Eye (tissue), 1 donor: ENCODE measurements around the gene C13orf42.

Source experiments
- DNase-seq: peaks from one replicate; pipeline ENCODE4 v3.0.0-alpha.2; 2015

C13orf42 gene

DNA sequence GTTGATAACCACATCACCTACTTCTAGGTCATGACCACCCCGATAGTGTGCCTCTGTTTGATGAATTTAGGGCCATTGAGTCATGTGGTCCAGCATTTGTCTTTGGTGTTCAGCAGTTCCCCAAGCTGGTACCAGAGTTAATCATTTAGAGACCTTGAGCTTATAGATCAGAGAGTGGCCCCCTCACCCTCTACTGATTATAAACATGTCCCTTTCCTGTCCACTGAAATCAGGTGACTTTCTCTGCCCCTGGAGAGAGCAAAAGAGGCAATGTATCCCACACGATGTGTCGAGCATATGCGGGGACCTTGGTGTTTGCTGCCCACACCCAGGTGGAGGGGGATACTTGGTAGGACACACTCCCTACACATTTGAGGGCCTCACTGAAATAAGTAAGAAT is 46.3 kb downstream of the C13orf42 start:
- no peak for DNase-seq

DNA sequence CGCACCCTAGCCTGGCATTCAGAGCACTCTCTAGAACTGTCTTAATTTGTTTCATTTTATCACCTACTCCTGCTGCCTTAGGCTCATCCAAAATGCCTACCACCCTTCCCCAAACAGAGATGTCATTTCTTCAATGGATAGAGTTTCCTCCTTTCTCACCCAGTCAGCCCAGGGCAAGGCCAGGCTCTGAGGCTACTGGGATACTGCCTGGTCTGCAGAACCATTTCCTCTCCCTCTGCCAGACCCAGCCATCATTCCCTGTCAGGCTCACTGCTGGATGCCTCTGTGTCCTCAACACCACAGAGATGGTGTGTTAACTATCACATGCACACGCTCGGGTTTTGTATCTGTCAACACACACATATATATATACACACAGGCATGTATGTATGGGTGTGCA is 47.2 kb downstream of the C13orf42 start:
- no peak for DNase-seq

GRCh38 chr13:51058461-51059167 is 52.5 kb downstream of the C13orf42 start:
- no peak for DNase-seq

DNA sequence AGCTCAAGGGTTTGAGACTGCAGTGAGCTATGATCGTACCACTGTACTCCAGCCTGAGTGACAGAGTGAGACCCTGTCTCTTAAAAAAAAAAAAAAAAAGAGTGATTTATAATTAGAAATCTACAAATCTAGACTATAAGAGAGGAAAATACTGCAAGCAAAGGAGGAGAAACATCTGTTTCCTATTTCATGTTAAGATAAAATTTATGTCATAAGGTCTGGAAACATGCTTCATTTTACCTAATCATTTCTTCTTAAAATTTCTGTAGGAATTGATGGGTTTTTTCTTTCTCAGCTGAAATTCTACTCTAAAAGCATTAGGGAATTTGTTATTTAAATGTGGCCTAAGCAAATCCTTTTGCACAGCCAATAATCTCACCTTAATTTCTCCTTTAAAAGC is 53.2 kb downstream of the C13orf42 start:
- DNase-seq: no peak

GRCh38 chr13:51057001-51057400 is 54.1 kb downstream of the C13orf42 start:
- DNase-seq: no peak

DNA sequence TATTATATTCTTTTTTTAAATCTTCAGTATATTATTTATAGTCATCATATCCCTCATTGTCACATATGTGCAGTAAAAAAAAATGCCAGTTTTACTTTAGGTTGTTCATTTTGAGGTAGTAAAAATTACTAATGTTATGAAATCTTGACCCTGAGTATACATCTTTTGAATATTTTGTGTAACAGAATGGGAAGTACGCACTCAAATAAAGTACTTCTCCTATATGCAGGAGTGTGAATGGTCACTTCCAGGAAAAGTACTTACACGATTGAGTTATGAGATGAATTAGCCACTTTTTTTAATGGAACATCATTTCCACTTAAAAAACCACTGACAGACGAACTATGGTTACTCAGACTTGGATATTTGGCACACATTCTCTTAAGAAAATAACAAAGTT is 58.5 kb downstream of the C13orf42 start:
- no peak for DNase-seq

DNA sequence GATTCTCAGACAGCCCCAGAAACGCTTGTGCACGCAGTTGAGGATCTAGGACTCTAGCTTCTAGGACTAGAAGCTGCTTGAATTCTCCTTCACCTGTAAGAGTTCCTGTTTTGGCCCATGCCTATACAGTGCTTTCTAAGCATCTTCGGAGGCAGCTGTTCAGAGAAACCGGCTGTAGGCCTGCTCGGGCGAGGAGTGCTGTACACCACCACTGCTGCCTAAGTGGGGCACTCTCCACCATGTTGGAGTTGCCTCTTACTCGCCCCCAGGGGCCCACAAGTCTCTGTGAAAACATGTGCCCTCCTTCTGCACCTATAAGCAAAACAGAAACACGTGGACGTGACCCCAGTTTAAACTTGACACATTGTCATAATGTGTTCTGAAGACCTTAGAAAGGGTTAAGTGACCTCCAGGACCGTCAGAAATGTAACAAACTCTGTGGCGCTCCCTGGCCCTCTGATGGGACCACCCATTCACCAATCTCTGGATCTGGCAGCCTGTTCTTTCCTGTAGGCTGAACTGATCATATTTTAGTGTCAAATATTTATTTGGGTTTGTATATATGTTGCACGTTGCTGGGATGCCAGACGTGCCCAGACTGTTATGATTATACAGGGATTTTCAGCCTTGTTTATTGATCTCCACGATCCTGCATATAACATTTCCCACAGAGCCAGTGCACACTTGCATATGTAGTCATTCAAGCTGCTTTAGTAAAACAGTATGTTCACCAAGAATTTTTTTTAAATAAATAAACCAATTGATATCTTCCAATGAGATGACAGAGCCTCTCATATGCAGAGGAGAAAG is 60.8 kb downstream of the C13orf42 start:
- DNase-seq: peak; percentile 49

DNA sequence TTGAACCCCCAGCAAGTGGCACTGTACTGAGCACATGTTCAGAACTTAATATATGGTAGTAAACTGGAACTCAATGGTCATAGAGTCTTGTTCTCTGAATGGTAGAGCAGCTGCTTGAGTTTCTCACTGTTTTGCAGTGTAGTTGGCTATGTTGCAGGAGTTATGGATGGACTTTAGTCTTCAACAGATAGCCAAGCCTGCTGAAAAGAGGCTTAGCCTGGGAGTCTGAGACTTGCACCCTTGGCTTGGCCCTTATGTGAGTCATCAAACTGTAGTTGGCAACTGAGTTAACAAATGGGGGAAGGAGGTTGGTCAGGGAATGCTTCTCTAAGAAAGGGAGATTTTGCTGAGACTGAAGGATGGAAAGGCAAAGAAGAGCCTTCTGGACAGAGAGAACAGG is 62.5 kb downstream of the C13orf42 start:
- DNase-seq: no peak

GRCh38 chr13:51048166-51048461 is 63.0 kb downstream of the C13orf42 start:
- no peak for DNase-seq

GRCh38 chr13:51047434-51048165 is 63.5 kb downstream of the C13orf42 start:
- no peak for DNase-seq

GRCh38 chr13:51045451-51045850 is 65.6 kb downstream of the C13orf42 start:
- no peak for DNase-seq

- DNase-seq: no peak
Measured at GRCh38 chr13:51044023-51044665, 66.9 kb downstream of the C13orf42 start.

- no peak for DNase-seq
Measured at GRCh38 chr13:51043310-51043709, 67.8 kb downstream of the C13orf42 start.

- DNase-seq: no peak
Measured at GRCh38 chr13:51041710-51042109, 69.4 kb downstream of the C13orf42 start.

DNA sequence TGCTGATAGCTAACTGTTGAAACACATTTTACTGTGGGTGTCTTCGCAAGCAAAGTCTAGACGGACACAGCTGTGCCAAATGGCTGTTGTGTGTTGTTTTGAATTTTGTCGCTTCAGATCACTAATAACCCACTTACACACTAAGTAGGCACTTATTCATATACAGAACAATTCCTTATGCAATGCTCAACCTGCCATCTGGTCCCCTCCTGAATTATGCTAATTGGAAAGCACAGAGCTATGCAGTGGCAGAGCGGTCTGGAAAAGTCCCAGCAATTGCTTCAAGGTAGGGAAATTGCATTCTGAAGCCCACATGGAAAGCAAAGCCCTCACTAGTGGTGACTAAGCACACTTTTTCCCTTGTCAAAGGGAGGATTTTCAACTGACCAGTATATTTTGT is 69.9 kb downstream of the C13orf42 start:
- peak; percentile 58 for DNase-seq

DNA sequence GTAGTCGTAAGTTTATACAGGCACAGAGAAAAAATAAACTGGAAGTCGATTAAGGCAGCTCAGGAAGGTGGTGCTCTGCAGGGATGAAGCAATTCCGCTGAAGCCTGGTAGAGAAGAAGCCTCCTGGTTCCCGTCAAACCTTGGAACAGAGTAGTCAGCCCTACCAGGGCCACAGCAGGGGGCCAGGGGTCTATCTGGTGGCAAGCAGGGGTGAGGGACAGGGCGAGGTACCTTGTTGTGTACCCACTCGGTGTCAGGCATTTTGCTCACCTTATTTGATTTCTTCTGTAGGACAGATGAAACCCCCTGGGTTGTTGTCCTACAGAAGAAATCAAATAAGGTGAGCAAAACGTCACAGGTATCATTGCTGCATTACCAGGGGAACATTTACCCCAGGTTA is 70.6 kb downstream of the C13orf42 start:
- DNase-seq: no peak

DNA sequence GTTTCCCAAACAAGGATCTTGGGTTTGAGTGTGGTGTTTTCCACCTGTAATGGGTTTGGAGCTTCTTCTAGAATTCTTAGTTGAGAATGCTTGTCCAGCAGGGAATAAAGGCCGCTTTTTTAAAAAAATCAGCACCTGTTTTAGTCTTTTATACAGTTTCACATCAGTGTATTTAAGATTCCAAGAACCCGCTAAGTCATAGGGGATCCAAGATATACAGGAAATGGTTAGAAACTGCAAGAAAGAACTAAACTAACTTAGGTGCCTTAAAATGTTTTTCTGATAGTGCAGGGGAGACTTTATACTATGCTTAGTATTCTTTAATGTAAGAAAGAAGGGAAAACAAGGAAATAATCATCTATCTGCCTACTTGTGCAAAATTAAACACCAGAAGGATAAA is 74.7 kb downstream of the C13orf42 start:
- DNase-seq: no peak

DNA sequence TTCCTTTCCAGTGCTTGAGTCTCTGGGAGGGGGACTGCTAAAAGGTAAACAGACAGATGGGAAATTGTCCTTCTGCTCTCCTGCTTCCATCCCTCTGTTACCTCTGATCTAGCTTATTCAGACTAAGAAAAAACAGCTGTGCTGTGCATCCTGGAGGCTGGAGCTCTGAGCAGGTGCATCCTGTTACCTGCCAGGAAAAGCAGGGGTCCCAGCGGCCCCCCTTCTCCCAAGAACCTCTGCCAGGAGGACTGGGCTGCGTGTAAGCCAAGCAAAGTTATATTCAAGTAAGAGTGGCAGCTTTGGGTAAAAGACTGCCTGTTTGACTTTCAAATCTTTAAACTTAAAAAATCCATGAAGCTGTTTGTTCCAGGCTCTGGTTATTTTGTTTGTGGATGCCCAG is 75.1 kb downstream of the C13orf42 start:
- DNase-seq: no peak

GRCh38 chr13:51035469-51035868 is 75.6 kb downstream of the C13orf42 start:
- DNase-seq: no peak

DNA sequence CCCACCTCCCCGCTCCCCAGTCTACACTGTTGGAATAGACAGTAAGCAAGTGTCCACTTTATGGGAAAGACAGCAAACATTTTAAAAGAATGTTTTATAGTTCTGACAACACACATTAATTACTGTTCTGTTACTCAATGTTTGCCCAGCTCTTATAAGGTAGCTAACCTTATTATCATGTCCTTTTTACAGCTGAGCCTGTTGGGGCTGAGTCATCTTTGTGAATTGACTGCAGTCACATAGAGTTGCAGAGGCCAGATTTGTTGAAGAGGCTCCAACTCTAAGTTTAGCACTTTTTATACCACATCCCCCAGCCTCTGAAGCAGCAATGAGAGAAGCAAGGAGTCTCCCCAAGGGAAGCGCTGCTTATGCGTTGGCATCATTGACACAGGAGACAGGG is 76.2 kb downstream of the C13orf42 start:
- DNase-seq: no peak

GRCh38 chr13:51033421-51034185 is 77.5 kb downstream of the C13orf42 start:
- DNase-seq: no peak

- DNase-seq: no peak
Measured at GRCh38 chr13:51032831-51033230, 78.2 kb downstream of the C13orf42 start.
